ENCODE data around the gene CMTM7. TPM values are rescaled to one million over a fixed set of nuclear protein-coding genes. Genes with fewer than 3 reads are reported as not detected.

CMTM7 gene
- total RNA-seq, 1 donor from 2014 or later: 11.8 TPM

- peaks cover 33% of the 10 kb centered on the region for H3K4me1 Mint-ChIP-seq
- Histone ChIP-seq H3K36me3 (no peaks in the 10 kb centered on the region), H3K79me2 (ENCODE audit: low read depth) (no peaks in the 10 kb centered on the region), H3K4me3 (no peak overlapping the region), H3K9ac (no peak overlapping the region), H3K27ac (no peak overlapping the region), H3K9me3 (ENCODE audit: low read depth) (no peaks in the 10 kb centered on the region), H3K27me3 (no peaks in the 10 kb centered on the region), H2AFZ (replicated peaks) (no peak overlapping the region), H4K20me1 (ENCODE audit: low read depth) (no peaks in the 10 kb centered on the region), H3K4me1 (peaks cover 21% of the 10 kb centered on the region), H3K4me2 (no peak overlapping the region), H3F3A (ENCODE audit: low read depth) (no peaks in the 10 kb centered on the region)
- H3K4me3 Mint-ChIP-seq: no peak overlapping the region
- no peak for DNase-seq (ENCODE audit: low spot score)
- TF ChIP-seq EZH2 (IDR thresholded peaks at IDR 0.05): no peak
- TF ChIP-seq CTCF (IDR thresholded peaks at IDR 0.05): no peak
- no peak for TF ChIP-seq EZH2phosphoT487 (IDR thresholded peaks at IDR 0.05)
- no peaks in the 10 kb centered on the region for H3K9me3 Mint-ChIP-seq
- no peaks in the 10 kb centered on the region for H3K27me3 Mint-ChIP-seq (ENCODE audit: insufficient read depth, low read depth)
- H3K36me3 Mint-ChIP-seq: no peaks in the 10 kb centered on the region
- no peak overlapping the region for H3K27ac Mint-ChIP-seq
Measured at GRCh38 chr3:32355751-32356291, 35.8 kb upstream of the CMTM7 start.

DNA sequence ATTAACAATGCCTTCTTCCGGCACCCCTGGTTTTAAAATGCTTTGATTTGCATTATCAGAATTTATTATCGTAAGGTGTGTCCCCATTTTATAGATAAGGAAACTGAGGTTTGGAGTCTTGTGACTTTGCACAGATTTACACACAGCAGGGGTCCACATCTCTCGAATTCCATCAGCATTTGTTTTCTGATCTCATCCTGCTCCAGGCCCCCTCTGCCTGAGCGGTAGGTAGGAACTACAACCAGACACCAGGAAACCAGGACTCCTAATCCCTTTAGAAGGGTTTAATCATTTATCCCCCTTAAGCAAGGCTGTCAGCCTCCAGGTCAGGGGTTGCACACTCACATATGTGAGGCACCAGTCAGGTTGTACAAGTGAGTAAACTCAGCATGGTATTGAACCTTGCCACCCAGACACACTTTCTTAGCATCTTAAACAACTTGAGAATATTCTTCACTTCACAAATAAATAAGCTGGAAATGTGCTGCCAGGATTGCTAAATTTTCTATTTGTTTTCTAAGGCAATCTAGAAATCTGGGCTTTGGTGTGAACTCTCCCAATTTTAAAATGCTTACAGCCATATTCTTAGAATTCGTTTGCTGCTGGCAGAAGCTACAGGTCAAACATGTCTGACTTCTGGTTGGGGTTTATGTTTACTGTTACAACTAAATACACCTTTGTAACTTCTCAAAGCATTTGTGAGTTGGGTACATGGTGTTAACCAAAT lies 31.7 kb upstream of the CMTM7 start:
- no peak overlapping the region for H2AFZ ChIP-seq (replicated peaks)
- Mint-ChIP-seq H3K4me3 (no peak overlapping the region), H3K27me3 (ENCODE audit: insufficient read depth, low read depth) (no peaks in the 10 kb centered on the region), H3K27ac (no peak overlapping the region), H3K9me3 (no peaks in the 10 kb centered on the region), H3K36me3 (no peaks in the 10 kb centered on the region), H3K4me1 (peaks cover 19% of the 10 kb centered on the region)
- DNase-seq (ENCODE audit: low spot score): peak; percentile 66
- no peak overlapping the region for H3K9ac ChIP-seq
- peaks cover 11% of the 10 kb centered on the region for H3K4me1 ChIP-seq
- H3K27ac ChIP-seq: no peak overlapping the region
- TF ChIP-seq EZH2 (IDR thresholded peaks at IDR 0.05) (no peak), EZH2phosphoT487 (IDR thresholded peaks at IDR 0.05) (no peak), CTCF (IDR thresholded peaks at IDR 0.05) (no peak)
- no peaks in the 10 kb centered on the region for H3F3A ChIP-seq (ENCODE audit: low read depth)
- H3K79me2 ChIP-seq (ENCODE audit: low read depth): no peaks in the 10 kb centered on the region
- H4K20me1 ChIP-seq (ENCODE audit: low read depth): no peaks in the 10 kb centered on the region
- H3K36me3 ChIP-seq: no peaks in the 10 kb centered on the region
- H3K4me2 ChIP-seq: peak overlapping the region; percentile 7
- H3K4me3 ChIP-seq: no peak overlapping the region
- no peaks in the 10 kb centered on the region for H3K9me3 ChIP-seq (ENCODE audit: low read depth)
- no peaks in the 10 kb centered on the region for H3K27me3 ChIP-seq

DNA sequence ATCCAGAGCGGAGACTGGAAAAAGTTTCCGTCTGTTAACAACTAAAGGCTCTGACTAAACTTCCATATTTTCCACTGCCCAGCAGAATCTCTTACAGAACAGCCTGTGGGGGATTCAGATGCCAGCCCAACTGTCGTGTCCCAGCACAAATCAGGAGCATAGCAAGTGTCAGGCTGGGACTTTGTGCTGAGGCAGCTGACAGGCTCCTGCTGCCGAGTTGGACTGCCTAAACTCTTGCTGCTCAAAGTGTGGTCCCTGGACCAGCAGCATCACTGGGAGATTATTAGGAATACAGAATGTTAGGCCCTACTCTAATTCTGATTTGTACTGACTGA lies 31.2 kb upstream of the CMTM7 start:
- no peak overlapping the region for H3K4me2 ChIP-seq
- Mint-ChIP-seq H3K27me3 (ENCODE audit: insufficient read depth, low read depth) (no peaks in the 10 kb centered on the region), H3K4me1 (peaks cover 14% of the 10 kb centered on the region), H3K36me3 (no peaks in the 10 kb centered on the region), H3K4me3 (no peak overlapping the region), H3K9me3 (no peaks in the 10 kb centered on the region), H3K27ac (peak overlapping the region; percentile 69)
- H3K36me3 ChIP-seq: no peaks in the 10 kb centered on the region
- TF ChIP-seq EZH2 (IDR thresholded peaks at IDR 0.05): no peak
- TF ChIP-seq EZH2phosphoT487 (IDR thresholded peaks at IDR 0.05): no peak
- no peak for TF ChIP-seq CTCF (IDR thresholded peaks at IDR 0.05)
- peak; percentile 26 for DNase-seq (ENCODE audit: low spot score)
- no peaks in the 10 kb centered on the region for H4K20me1 ChIP-seq (ENCODE audit: low read depth)
- H3K79me2 ChIP-seq (ENCODE audit: low read depth): no peaks in the 10 kb centered on the region
- no peaks in the 10 kb centered on the region for H3F3A ChIP-seq (ENCODE audit: low read depth)
- peaks cover 11% of the 10 kb centered on the region for H3K4me1 ChIP-seq
- H3K27me3 ChIP-seq: no peaks in the 10 kb centered on the region
- H3K9me3 ChIP-seq (ENCODE audit: low read depth): no peaks in the 10 kb centered on the region
- H3K27ac ChIP-seq: no peak overlapping the region
- H2AFZ ChIP-seq (replicated peaks): no peak overlapping the region
- no peak overlapping the region for H3K9ac ChIP-seq
- H3K4me3 ChIP-seq: no peak overlapping the region

Data from neural progenitor cell (in vitro differentiated cells).